K562 (cell line): ENCODE results near the gene POGZ. TPM values are rescaled to one million over a fixed set of nuclear protein-coding genes. Genes with fewer than 3 reads are reported as not detected.
A peak's percentile ranks its signal among the peaks of the same experiment; 100 is the strongest.

ENCODE experiments used
- CBFA2T3 ChIP-seq: fragments of 450-650 bp; IDR thresholded peaks from 2 replicates; pipeline ENCODE4 v1.6.1; 2017
- CBX3 ChIP-seq, 2 experiments: IDR thresholded peaks; 1 replicate in 1 of 2; 2 replicates in 1 of 2; pipeline ENCODE4 v1.6.1; 2012; ENCODE audit warnings: inconsistent platforms in 2 of 2, low read length in 2 of 2, borderline replicate concordance in 1 of 2, control low read depth in 1 of 2
- FOSL1 ChIP-seq: fragments of 200-800 bp; sonication (Bioruptor generic); conservative IDR thresholded peaks from 2 replicates; pipeline ENCODE4 v1.6.1; 2016; ENCODE audit warnings: missing genetic modification characterization, missing compliant biosample characterization
- GATA2 ChIP-seq: sonication (generic); formaldehyde crosslinking; IDR thresholded peaks from 2 replicates; pipeline ENCODE4 v1.4.0; 2020; ENCODE audit warnings: mild to moderate bottlenecking, missing genetic modification reagents
- HDAC1 ChIP-seq, 2 experiments: fragments of 450-650 bp; IDR thresholded peaks; 2 replicates each; pipeline ENCODE4 v1.6.1; 2016 to 2017; ENCODE audit warnings: inconsistent platforms in 1 of 2, mild to moderate bottlenecking in 1 of 2, moderate library complexity in 1 of 2
- KHSRP ChIP-seq: fragments of 450-650 bp; IDR thresholded peaks from 2 replicates; pipeline ENCODE4 v1.6.1; 2017
- PRPF4 ChIP-seq: fragments of 200-400 bp; formaldehyde crosslinking; IDR thresholded peaks from one replicate; pipeline ENCODE4 v1.6.1; 2017; ENCODE audit warnings: low read length, low read depth, mild to moderate bottlenecking; ENCODE audit not compliant: insufficient read depth, poor library complexity, severe bottlenecking
- PTBP1 ChIP-seq: fragments of 200-400 bp; formaldehyde crosslinking; IDR thresholded peaks from 2 replicates; pipeline ENCODE4 v1.6.1; 2017; ENCODE audit warnings: low read depth, low read length
- RBFOX2 ChIP-seq: fragments of 200-400 bp; formaldehyde crosslinking; IDR thresholded peaks from 2 replicates; pipeline ENCODE4 v1.6.1; 2017; ENCODE audit warnings: low read depth, mild to moderate bottlenecking, low read length, moderate library complexity
- RBM14 ChIP-seq: fragments of 200-400 bp; formaldehyde crosslinking; IDR thresholded peaks from 2 replicates; pipeline ENCODE4 v1.6.1; 2018; ENCODE audit warnings: low read depth, mild to moderate bottlenecking, low read length, moderate library complexity, borderline replicate concordance; ENCODE audit not compliant: insufficient read depth
- SAP30 ChIP-seq: fragments of 200-600 bp; sonication (generic); IDR thresholded peaks from 2 replicates; pipeline ENCODE4 v1.6.1; 2012; ENCODE audit warnings: borderline replicate concordance, low read depth, mild to moderate bottlenecking, moderate library complexity, low read length, control low read depth, inconsistent platforms; ENCODE audit not compliant: insufficient read depth, poor library complexity, severe bottlenecking
- TRIM25 ChIP-seq: fragments of 450-650 bp; IDR thresholded peaks from 2 replicates; pipeline ENCODE4 v1.7.0; 2016; ENCODE audit warnings: borderline replicate concordance
- ZBED1 ChIP-seq: IDR thresholded peaks from 2 replicates; pipeline ENCODE4 v1.6.1; 2014
- ZBTB49 ChIP-seq: sonication (generic); formaldehyde crosslinking; IDR thresholded peaks from 2 replicates; pipeline ENCODE4 v1.8.0; 2022; ENCODE audit warnings: missing genetic modification reagents, mild to moderate bottlenecking, borderline replicate concordance
- ZNF431 ChIP-seq: sonication (generic); formaldehyde crosslinking; IDR thresholded peaks from 2 replicates; pipeline ENCODE4 v1.8.0; 2022; ENCODE audit warnings: mild to moderate bottlenecking, missing genetic modification reagents
- ZNF445 ChIP-seq: fragments of 250-450 bp; sonication (Bioruptor Pico); IDR thresholded peaks from 2 replicates; pipeline ENCODE4 v1.4.0; 2020; ENCODE audit warnings: low read depth, mild to moderate bottlenecking, moderate library complexity
- polyA plus RNA-seq, 8 experiments: library from polyadenylated mRNA; depleted of rRNA in 4 of 8; stranded (reverse) in 5 of 8; unstranded in 3 of 8; fragments of >200 nt; fragmentation: Nextera tagmentation in 2 of 8; fragmentation: Illumina TruSeq in 1 of 8; extraction: Ambion mirVana in 2 of 8; extraction: Trizol in 1 of 8; gene quantifications; 2 replicates each; pipeline versions ENCODE4 v1.2.1 to v1.2.3, GENCODE V29; 2011 to 2014; ENCODE audit warnings: inconsistent platforms in 1 of 8, missing spikeins in 1 of 8
- total RNA-seq, 7 experiments: library from RNA; depleted of rRNA in 6 of 7; stranded (reverse); fragments of >200 nt in 6 of 7; fragmentation: Illumina TruSeq in 2 of 7; extraction: Trizol in 2 of 7; gene quantifications; 2 replicates each; pipeline versions ENCODE4 v1.2.1 to v1.2.3, GENCODE V29; 2011 to 2021; ENCODE audit warnings: low replicate concordance in 1 of 7
- TF ChIP-seq, protein P1 (sequence below): IDR thresholded peaks from 2 replicates; pipeline ENCODE4 v1.6.1; 2011; ENCODE audit warnings: borderline replicate concordance, low read depth, mild to moderate bottlenecking, moderate library complexity, low read length; ENCODE audit not compliant: insufficient read depth, poor library complexity, severe bottlenecking
- TF ChIP-seq, protein P2 (sequence below): IDR thresholded peaks from 2 replicates; pipeline ENCODE4 v1.6.1; 2012; ENCODE audit warnings: low read depth, low read length, improper control_type of control experiment, borderline replicate concordance

Gene POGZ
- total and polyA plus RNA-seq, 9 of the 15 experiments (the other 6 are each of a cell fraction or from before 2014, with no cell fraction given) = 9.4 to 40.6 (median 21.6) TPM

DNA sequence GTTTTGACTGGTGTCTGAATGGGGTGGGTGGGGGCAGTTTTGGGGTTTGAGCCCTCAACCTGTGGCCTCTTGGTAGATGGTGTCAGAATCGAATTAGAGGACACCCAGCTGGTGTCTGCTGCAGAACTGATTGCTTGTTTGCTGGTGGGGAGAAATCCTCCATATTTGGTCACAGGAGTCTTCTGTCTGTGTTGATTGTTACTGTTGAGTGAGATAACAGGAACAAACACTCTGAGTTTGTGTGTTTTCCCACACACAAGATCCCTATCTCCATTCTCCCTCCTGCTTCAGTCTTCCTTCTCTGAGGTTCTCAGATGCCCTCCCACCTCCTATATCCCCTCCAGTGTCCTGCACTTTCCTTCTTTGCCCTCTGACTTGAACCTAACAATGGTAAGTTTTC is 32.8 kb upstream of the POGZ start (continued):
- TF ChIP-seq GATA2 (no peak), ZBTB49 (CRISPR knock-in tag) (no peak), CBX3 (IDR thresholded peaks at IDR 0.05; ENCODE audit: borderline replicate concordance in 1 of 2, low read length in 2 of 2) (no peak), TRIM25 (no peak), ZBED1 (no peak), SAP30 (no peak), RBFOX2 (no peak), KHSRP (no peak), FOSL1 (tag) (peak; percentile 62), RBM14 (no peak), ZNF445 (no peak), PTBP1 (no peak), HDAC1 (IDR thresholded peaks at IDR 0.05) (no peak), PRPF4 (no peak), ZNF431 (CRISPR knock-in tag) (no peak), CBFA2T3 (peak; percentile 78)
- TF ChIP-seq, protein P1, sequence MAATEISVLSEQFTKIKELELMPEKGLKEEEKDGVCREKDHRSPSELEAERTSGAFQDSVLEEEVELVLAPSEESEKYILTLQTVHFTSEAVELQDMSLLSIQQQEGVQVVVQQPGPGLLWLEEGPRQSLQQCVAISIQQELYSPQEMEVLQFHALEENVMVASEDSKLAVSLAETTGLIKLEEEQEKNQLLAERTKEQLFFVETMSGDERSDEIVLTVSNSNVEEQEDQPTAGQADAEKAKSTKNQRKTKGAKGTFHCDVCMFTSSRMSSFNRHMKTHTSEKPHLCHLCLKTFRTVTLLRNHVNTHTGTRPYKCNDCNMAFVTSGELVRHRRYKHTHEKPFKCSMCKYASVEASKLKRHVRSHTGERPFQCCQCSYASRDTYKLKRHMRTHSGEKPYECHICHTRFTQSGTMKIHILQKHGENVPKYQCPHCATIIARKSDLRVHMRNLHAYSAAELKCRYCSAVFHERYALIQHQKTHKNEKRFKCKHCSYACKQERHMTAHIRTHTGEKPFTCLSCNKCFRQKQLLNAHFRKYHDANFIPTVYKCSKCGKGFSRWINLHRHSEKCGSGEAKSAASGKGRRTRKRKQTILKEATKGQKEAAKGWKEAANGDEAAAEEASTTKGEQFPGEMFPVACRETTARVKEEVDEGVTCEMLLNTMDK = no peak
- TF ChIP-seq, protein P2, sequence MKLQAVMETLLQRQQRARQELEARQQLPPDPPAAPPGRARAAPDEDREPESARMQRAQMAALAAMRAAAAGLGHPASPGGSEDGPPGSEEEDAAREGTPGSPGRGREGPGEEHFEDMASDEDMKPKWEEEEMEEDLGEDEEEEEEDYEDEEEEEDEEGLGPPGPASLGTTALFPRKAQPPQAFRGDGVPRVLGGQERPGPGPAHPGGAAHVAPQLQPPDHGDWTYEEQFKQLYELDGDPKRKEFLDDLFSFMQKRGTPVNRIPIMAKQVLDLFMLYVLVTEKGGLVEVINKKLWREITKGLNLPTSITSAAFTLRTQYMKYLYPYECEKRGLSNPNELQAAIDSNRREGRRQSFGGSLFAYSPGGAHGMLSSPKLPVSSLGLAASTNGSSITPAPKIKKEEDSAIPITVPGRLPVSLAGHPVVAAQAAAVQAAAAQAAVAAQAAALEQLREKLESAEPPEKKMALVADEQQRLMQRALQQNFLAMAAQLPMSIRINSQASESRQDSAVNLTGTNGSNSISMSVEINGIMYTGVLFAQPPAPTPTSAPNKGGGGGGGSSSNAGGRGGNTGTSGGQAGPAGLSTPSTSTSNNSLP = no peak
